ENCODE measurements around the gene CDK5RAP2. TPM values are rescaled to one million over a fixed set of nuclear protein-coding genes. Genes with fewer than 3 reads are reported as not detected.

The CDK5RAP2 gene
- total RNA-seq, 2 experiments from 2014 or later, result 51.7 to 55.9 TPM

- no peak overlapping the region for H3K27ac Mint-ChIP-seq
- H3K4me3 Mint-ChIP-seq, result no peak overlapping the region
- no peaks in the 10 kb centered on the region for H3K27me3 Mint-ChIP-seq
- H3K4me1 Mint-ChIP-seq, result no peaks in the 10 kb centered on the region
- no peak for DNase-seq
- H3K9me3 Mint-ChIP-seq, result no peaks in the 10 kb centered on the region
- H3K36me3 Mint-ChIP-seq, result peaks cover 7% of the 10 kb centered on the region
Measured at GRCh38 chr9:120609636-120610035, 29.7 kb upstream of the CDK5RAP2 start.

- H3K4me1 Mint-ChIP-seq, result no peaks in the 10 kb centered on the region
- H3K36me3 Mint-ChIP-seq, result peaks cover 7% of the 10 kb centered on the region
- H3K4me3 Mint-ChIP-seq, result no peak overlapping the region
- DNase-seq, result no peak
- no peak overlapping the region for H3K27ac Mint-ChIP-seq
- H3K9me3 Mint-ChIP-seq, result no peaks in the 10 kb centered on the region
- H3K27me3 Mint-ChIP-seq, result no peaks in the 10 kb centered on the region
Measured at GRCh38 chr9:120608421-120608820, 28.5 kb upstream of the CDK5RAP2 start.

GRCh38 chr9:120603591-120603990 lies 23.6 kb upstream of the CDK5RAP2 start:
- DNase-seq, result no peak
- Mint-ChIP-seq H3K27me3 (no peaks in the 10 kb centered on the region), H3K9me3 (no peaks in the 10 kb centered on the region), H3K4me3 (no peak overlapping the region), H3K36me3 (peaks cover 3% of the 10 kb centered on the region), H3K27ac (no peak overlapping the region), H3K4me1 (no peaks in the 10 kb centered on the region)

- Mint-ChIP-seq H3K9me3 (no peaks in the 10 kb centered on the region), H3K27me3 (no peaks in the 10 kb centered on the region), H3K36me3 (peaks cover 3% of the 10 kb centered on the region), H3K4me1 (no peaks in the 10 kb centered on the region), H3K27ac (no peak overlapping the region), H3K4me3 (no peak overlapping the region)
- no peak for DNase-seq
Measured at GRCh38 chr9:120603010-120603409, 23.0 kb upstream of the CDK5RAP2 start.

DNA sequence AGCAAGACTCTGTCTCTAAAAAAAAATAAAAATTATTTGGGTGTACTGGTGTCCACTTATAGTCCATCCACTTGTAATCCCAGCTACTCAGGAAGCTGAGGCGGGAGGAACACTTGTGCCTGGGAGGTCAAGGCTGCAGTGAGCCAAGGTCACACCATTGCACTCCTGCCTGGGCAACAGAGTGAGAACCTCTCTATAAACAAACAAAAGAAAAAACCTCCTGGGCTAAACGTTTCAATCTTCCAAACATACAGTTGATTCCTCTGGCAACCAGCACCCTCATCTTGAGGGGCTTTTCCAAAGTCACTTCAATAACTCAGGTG lies 13.9 kb upstream of the CDK5RAP2 start:
- Mint-ChIP-seq H3K4me3 (no peak overlapping the region), H3K36me3 (no peaks in the 10 kb centered on the region), H3K27me3 (no peaks in the 10 kb centered on the region), H3K27ac (no peak overlapping the region), H3K4me1 (no peaks in the 10 kb centered on the region), H3K9me3 (no peaks in the 10 kb centered on the region)
- DNase-seq, result no peak

GRCh38 chr9:120593250-120593954 lies 13.4 kb upstream of the CDK5RAP2 start:
- Mint-ChIP-seq H3K4me3 (no peak overlapping the region), H3K4me1 (no peaks in the 10 kb centered on the region), H3K9me3 (no peaks in the 10 kb centered on the region), H3K27me3 (no peaks in the 10 kb centered on the region), H3K27ac (no peak overlapping the region), H3K36me3 (no peaks in the 10 kb centered on the region)
- no peak for DNase-seq

- no peaks in the 10 kb centered on the region for H3K27me3 Mint-ChIP-seq
Measured at GRCh38 chr9:120592210-120592609, 12.2 kb upstream of the CDK5RAP2 start.

DNA sequence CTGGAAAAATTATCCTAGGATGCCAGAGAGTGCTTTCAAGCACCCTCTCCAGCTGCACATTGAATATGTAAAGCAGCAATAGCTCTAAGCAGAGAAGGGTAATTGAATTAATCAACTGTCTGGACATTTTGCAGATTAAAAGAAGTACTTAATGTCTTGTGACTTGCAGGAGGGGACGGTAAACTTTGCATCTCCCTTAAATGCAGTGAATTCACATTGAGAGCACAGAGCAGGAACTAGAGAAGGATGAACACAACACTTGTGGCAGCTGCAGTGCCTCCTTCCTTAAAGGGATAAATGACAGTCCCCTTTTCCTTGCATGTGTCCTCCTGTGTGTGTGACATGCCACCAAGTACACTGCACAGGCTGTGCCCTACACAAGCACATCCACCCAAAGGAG lies 7.4 kb upstream of the CDK5RAP2 start:
- Mint-ChIP-seq H3K27me3 (no peaks in the 10 kb centered on the region), H3K36me3 (no peaks in the 10 kb centered on the region), H3K27ac (no peak overlapping the region), H3K9me3 (no peaks in the 10 kb centered on the region), H3K4me1 (peaks cover 7% of the 10 kb centered on the region), H3K4me3 (no peak overlapping the region)
- DNase-seq, result no peak

More at GRCh38 chr9:120592210-120592609, 12.2 kb upstream of the CDK5RAP2 start:
- no peaks in the 10 kb centered on the region for H3K36me3 Mint-ChIP-seq
- no peak for DNase-seq
- H3K4me3 Mint-ChIP-seq, result no peak overlapping the region
- no peaks in the 10 kb centered on the region for H3K9me3 Mint-ChIP-seq
- no peaks in the 10 kb centered on the region for H3K4me1 Mint-ChIP-seq
- H3K27ac Mint-ChIP-seq, result no peak overlapping the region

GRCh38 chr9:120583958-120584369 lies 4.0 kb upstream of the CDK5RAP2 start:
- DNase-seq, result peak; percentile 32
- Mint-ChIP-seq H3K4me3 (no peak overlapping the region), H3K27me3 (no peaks in the 10 kb centered on the region), H3K27ac (peak overlapping the region; percentile 34), H3K9me3 (peaks cover 1% of the 10 kb centered on the region), H3K36me3 (peaks cover 8% of the 10 kb centered on the region), H3K4me1 (peaks cover 25% of the 10 kb centered on the region)

DNA sequence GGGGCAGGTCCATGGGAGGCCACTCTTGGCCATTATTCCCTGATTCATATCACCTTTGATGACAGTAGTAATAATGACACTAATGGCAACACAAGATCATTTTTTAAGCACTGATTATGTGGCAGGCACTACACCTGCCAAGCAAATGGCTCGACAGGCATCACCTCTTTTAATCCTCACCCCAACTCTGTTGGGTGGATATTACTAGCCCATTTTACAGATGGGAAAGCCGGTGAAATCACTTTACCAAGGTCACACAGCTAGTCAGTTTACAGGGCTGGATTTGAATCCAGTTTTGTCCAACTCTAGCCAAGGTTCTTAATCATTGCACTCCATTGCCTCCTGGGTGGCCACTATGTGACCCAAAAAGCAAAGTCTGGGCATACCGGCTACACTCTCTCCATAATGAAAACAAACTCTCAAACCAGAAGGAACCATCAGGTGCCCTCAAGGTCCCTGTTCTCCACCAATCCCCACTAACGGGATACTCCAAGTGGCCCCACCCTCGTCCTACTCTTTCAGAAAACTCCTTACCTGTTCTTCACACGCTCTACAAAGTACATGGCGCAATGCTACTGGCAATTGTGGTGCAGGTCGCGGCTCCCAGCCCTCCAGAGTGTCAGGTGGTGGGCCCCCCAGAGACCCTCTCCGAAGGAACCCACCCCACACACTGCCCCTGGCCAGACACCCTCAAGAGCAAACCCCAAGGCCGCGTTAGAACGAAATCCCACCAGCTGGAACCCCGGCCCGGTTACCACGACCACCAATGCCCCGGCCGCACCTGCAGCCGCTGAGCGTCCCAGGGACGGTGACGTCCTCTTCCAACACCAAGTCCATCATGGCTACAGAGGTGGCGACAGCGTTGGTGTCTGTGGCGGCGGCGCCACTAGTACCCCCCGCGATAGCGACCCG lies 572 bp downstream of the CDK5RAP2 start:
- Mint-ChIP-seq H3K4me1 (peaks cover 45% of the 10 kb centered on the region), H3K36me3 (peaks cover 21% of the 10 kb centered on the region), H3K27ac (peak overlapping the region; percentile 92), H3K9me3 (peaks cover 1% of the 10 kb centered on the region), H3K4me3 (peak overlapping the region; percentile 98), H3K27me3 (no peaks in the 10 kb centered on the region)
- no peak for DNase-seq

GRCh38 chr9:120574473-120574872 lies 5.5 kb downstream of the CDK5RAP2 start:
- no peaks in the 10 kb centered on the region for H3K9me3 Mint-ChIP-seq
- no peak overlapping the region for H3K27ac Mint-ChIP-seq
- H3K27me3 Mint-ChIP-seq, result no peaks in the 10 kb centered on the region
- H3K36me3 Mint-ChIP-seq, result peaks cover 21% of the 10 kb centered on the region
- no peak overlapping the region for H3K4me3 Mint-ChIP-seq
- H3K4me1 Mint-ChIP-seq, result peaks cover 30% of the 10 kb centered on the region
- no peak for DNase-seq

GRCh38 chr9:120572472-120572871 lies 7.5 kb downstream of the CDK5RAP2 start:
- no peaks in the 10 kb centered on the region for H3K27me3 Mint-ChIP-seq
- no peak overlapping the region for H3K27ac Mint-ChIP-seq
- H3K36me3 Mint-ChIP-seq, result peaks cover 21% of the 10 kb centered on the region
- no peaks in the 10 kb centered on the region for H3K9me3 Mint-ChIP-seq
- DNase-seq, result no peak
- peaks cover 18% of the 10 kb centered on the region for H3K4me1 Mint-ChIP-seq
- no peak overlapping the region for H3K4me3 Mint-ChIP-seq

DNA sequence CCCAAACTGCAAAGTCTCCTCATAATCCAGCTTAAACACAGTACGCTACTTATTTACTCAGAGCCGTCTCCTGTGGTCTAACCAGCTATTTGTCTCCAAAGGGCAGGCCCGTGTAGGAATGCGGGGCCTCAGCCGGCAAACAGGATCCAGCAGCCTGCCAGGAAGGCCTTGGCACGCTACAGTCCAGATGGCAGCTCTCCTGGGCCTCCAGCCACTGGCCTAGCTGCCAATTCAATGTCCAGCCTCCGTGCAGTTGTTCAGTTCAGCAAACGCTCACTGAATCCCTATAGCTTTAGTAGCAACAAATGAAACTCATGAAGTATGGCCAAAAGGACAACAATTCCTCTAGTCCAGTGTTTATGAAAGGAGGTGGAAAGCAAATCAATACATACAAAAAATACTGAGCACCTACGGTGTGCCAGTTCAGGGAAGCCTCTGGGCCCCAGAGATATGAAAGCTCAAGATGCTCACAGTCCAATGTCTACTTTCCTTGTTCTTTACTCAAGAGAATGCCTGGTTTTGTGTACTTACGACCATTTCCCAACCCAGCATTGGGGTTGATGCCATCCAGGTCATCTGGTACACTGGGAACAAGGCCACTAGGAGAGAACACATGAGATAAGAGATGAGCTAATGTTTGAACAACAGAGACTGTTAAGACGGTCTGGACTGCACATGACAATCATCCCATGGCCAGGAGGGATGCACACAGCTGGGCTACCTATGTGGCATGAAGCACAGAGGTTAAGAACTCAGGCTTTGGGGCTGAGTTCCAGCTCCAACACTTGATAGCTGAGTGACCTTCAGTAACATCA lies 8.3 kb downstream of the CDK5RAP2 start:
- peaks cover 15% of the 10 kb centered on the region for H3K4me1 Mint-ChIP-seq
- no peak for DNase-seq
- H3K4me3 Mint-ChIP-seq, result no peak overlapping the region
- H3K27me3 Mint-ChIP-seq, result no peaks in the 10 kb centered on the region
- no peak overlapping the region for H3K27ac Mint-ChIP-seq
- H3K9me3 Mint-ChIP-seq, result no peaks in the 10 kb centered on the region
- H3K36me3 Mint-ChIP-seq, result peaks cover 21% of the 10 kb centered on the region

DNA sequence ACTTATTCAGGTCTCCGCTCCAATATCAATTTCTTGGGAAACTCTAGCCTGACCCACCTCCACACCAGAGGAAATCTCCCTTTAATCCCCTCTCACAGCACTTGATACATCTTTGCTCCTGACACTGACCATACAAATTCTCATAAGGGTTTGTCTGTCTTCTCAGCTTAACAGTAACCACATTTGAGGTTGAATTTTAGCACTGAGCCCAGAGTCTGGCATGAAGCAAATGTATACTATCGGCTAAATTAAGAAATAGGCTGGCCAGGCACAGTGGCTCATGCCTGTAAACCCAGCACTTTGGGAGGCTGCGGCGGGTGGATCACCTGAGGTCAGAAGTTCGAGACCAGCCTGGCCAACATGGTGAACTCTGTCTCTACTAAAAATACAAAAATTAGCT lies 9.7 kb downstream of the CDK5RAP2 start:
- Mint-ChIP-seq H3K27me3 (no peaks in the 10 kb centered on the region), H3K36me3 (peaks cover 19% of the 10 kb centered on the region), H3K4me3 (no peak overlapping the region), H3K9me3 (no peaks in the 10 kb centered on the region), H3K4me1 (peaks cover 14% of the 10 kb centered on the region), H3K27ac (no peak overlapping the region)
- no peak for DNase-seq

DNA sequence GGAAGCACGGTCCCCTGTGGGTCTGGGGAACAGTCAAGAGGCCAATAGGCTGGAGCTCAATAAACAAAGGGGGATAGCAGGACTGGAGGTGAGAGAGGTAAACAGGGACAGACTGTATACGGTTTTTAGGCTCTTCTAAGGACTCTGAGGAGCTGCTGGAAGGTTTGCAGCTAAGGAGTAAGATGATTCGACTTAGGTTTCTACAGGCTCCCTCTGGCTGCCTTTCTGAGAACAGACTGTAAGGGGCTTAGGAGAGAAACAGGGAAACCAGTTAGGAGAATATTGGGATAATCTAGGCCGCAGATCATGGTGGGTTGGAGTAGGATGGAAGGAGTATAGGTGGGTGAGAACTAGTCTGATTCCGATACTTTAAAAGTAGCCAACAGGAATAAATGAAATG lies 10.4 kb downstream of the CDK5RAP2 start:
- peaks cover 21% of the 10 kb centered on the region for H3K36me3 Mint-ChIP-seq
- H3K27me3 Mint-ChIP-seq, result no peaks in the 10 kb centered on the region
- no peak overlapping the region for H3K4me3 Mint-ChIP-seq

More for the DNA sequence above, 10.4 kb downstream of the CDK5RAP2 start:
- Mint-ChIP-seq H3K9me3 (no peaks in the 10 kb centered on the region), H3K27ac (no peak overlapping the region), H3K4me1 (peaks cover 12% of the 10 kb centered on the region)
- no peak for DNase-seq
